ENCODE results near the gene NDUFC1. TPM values are rescaled to one million over a fixed set of nuclear protein-coding genes. Genes with fewer than 3 reads are reported as not detected.

The NDUFC1 gene
- total RNA-seq, 1 donor from 2014 or later = 39.1 TPM

- Mint-ChIP-seq H3K27me3 (ENCODE audit: low read depth) (no peaks in the 10 kb centered on the region), H3K9me3 (peaks cover 8% of the 10 kb centered on the region), H3K4me3 (peak within 1 kb of the TSS; percentile 100), H3K36me3 (peaks cover 11% of the 10 kb centered on the region), H3K27ac (peak within 1 kb of the TSS; percentile 100), H3K4me1 (peaks cover 32% of the 10 kb centered on the region)
- DNase-seq (ENCODE audit: low spot score in 2 of 2, unreplicated experiment in 2 of 2) = peak; percentile 91 to 94
- TF ChIP-seq CTCF (IDR thresholded peaks at IDR 0.05; ENCODE audit: unreplicated experiment) = no peak
These were observed 1.0 kb downstream of the NDUFC1 start, which contains the start of gene NAA15 for GRCh38 chr4:139301113-139301820. Gene NAA15, plus strand, starts transcription at chr4:139301505. Its CDS starts 273 bp downstream, at chr4:139301778.

GRCh38 chr4:139300431-139301112 is 1.7 kb downstream of the NDUFC1 start:
- no peak for TF ChIP-seq CTCF (IDR thresholded peaks at IDR 0.05; ENCODE audit: unreplicated experiment)
- H3K27me3 Mint-ChIP-seq (ENCODE audit: low read depth) = no peaks in the 10 kb centered on the region
- peak overlapping the region; percentile 100 for H3K4me3 Mint-ChIP-seq
- peaks cover 9% of the 10 kb centered on the region for H3K36me3 Mint-ChIP-seq
- peaks cover 38% of the 10 kb centered on the region for H3K4me1 Mint-ChIP-seq
- peaks cover 8% of the 10 kb centered on the region for H3K9me3 Mint-ChIP-seq
- no peak for DNase-seq (ENCODE audit: low spot score in 2 of 2, unreplicated experiment in 2 of 2)
- H3K27ac Mint-ChIP-seq = peak overlapping the region; percentile 100

- DNase-seq (ENCODE audit: low spot score in 2 of 2, unreplicated experiment in 2 of 2) = no peak
- no peaks in the 10 kb centered on the region for H3K9me3 Mint-ChIP-seq
- peak overlapping the region; percentile 100 for H3K27ac Mint-ChIP-seq
- H3K4me1 Mint-ChIP-seq = peaks cover 44% of the 10 kb centered on the region
- peaks cover under 1% of the 10 kb centered on the region for H3K36me3 Mint-ChIP-seq
- no peak for TF ChIP-seq CTCF (IDR thresholded peaks at IDR 0.05; ENCODE audit: unreplicated experiment)
- no peaks in the 10 kb centered on the region for H3K27me3 Mint-ChIP-seq (ENCODE audit: low read depth)
- peak overlapping the region; percentile 100 for H3K4me3 Mint-ChIP-seq
These were observed 2.7 kb downstream of the NDUFC1 start for GRCh38 chr4:139299536-139299935.

- peaks cover 2% of the 10 kb centered on the region for H3K36me3 Mint-ChIP-seq
- H3K4me3 Mint-ChIP-seq = no peak overlapping the region
- H3K27me3 Mint-ChIP-seq (ENCODE audit: low read depth) = no peaks in the 10 kb centered on the region
- peaks cover 28% of the 10 kb centered on the region for H3K4me1 Mint-ChIP-seq
- DNase-seq (ENCODE audit: low spot score in 2 of 2, unreplicated experiment in 2 of 2) = no peak
- no peak for TF ChIP-seq CTCF (IDR thresholded peaks at IDR 0.05; ENCODE audit: unreplicated experiment)
- H3K9me3 Mint-ChIP-seq = no peaks in the 10 kb centered on the region
- no peak overlapping the region for H3K27ac Mint-ChIP-seq
These were observed 5.3 kb downstream of the NDUFC1 start for GRCh38 chr4:139297001-139297410.

- DNase-seq (ENCODE audit: low spot score in 2 of 2, unreplicated experiment in 2 of 2) = no peak
- TF ChIP-seq CTCF (IDR thresholded peaks at IDR 0.05; ENCODE audit: unreplicated experiment) = no peak
- H3K4me1 Mint-ChIP-seq = peaks cover 28% of the 10 kb centered on the region
- H3K27me3 Mint-ChIP-seq (ENCODE audit: low read depth) = no peaks in the 10 kb centered on the region
- peaks cover 4% of the 10 kb centered on the region for H3K36me3 Mint-ChIP-seq
- H3K4me3 Mint-ChIP-seq = peak overlapping the region; percentile 99
- no peaks in the 10 kb centered on the region for H3K9me3 Mint-ChIP-seq
- H3K27ac Mint-ChIP-seq = peak overlapping the region; percentile 98
These were observed 6.4 kb downstream of the NDUFC1 start for GRCh38 chr4:139295942-139296299.
